Glutamatergic neuron (in vitro differentiated cells): ENCODE data around the gene WDFY4. TPM values are rescaled to one million over a fixed set of nuclear protein-coding genes. Genes with fewer than 3 reads are reported as not detected.

Experiments used
- DNase-seq: peaks from one replicate; pipeline ENCODE4 v3.0.0; 2022
- H3K27ac Mint-ChIP-seq: one replicate; pipeline ENCODE4 v1.8.0; 2020; ENCODE audit warnings: mild to moderate bottlenecking, mixed read lengths, inconsistent platforms; ENCODE audit not compliant: unreplicated experiment
- H3K27me3 Mint-ChIP-seq: one replicate; pipeline ENCODE4 v1.8.0; 2020; ENCODE audit warnings: mild to moderate bottlenecking, moderate library complexity, mixed read lengths, inconsistent platforms; ENCODE audit not compliant: unreplicated experiment
- H3K36me3 Mint-ChIP-seq: one replicate; pipeline ENCODE4 v1.8.0; 2020; ENCODE audit warnings: mild to moderate bottlenecking, mixed read lengths, inconsistent platforms; ENCODE audit not compliant: unreplicated experiment
- H3K4me1 Mint-ChIP-seq: one replicate; pipeline ENCODE4 v1.8.0; 2020; ENCODE audit warnings: mild to moderate bottlenecking, low read depth, mixed read lengths, inconsistent platforms; ENCODE audit not compliant: unreplicated experiment
- H3K4me3 Mint-ChIP-seq: one replicate; pipeline ENCODE4 v1.8.0; 2020; ENCODE audit warnings: mild to moderate bottlenecking, mixed read lengths, inconsistent platforms; ENCODE audit not compliant: unreplicated experiment
- H3K9me3 Mint-ChIP-seq: one replicate; pipeline ENCODE4 v1.8.0; 2020; ENCODE audit warnings: mild to moderate bottlenecking, moderate library complexity, mixed read lengths, inconsistent platforms; ENCODE audit not compliant: unreplicated experiment
- total RNA-seq: library from RNA; stranded (reverse); fragmentation: NEBNext Ultra II Directional; extraction: Animal tissue kit (Norgen Biotek cat#: 25700); gene quantifications from one replicate; pipeline ENCODE4 v1.2.1, GENCODE V29; 2021; ENCODE audit not compliant: unreplicated experiment
- TF ChIP-seq, protein P1 (sequence below): fragments of 200-600 bp; sonication (generic); IDR thresholded peaks from one replicate; pipeline ENCODE4 v1.5.0; 2021; ENCODE audit not compliant: partially characterized antibody, unreplicated experiment

WDFY4 gene
- total RNA-seq, 1 donor from 2014 or later, result not detected

DNA sequence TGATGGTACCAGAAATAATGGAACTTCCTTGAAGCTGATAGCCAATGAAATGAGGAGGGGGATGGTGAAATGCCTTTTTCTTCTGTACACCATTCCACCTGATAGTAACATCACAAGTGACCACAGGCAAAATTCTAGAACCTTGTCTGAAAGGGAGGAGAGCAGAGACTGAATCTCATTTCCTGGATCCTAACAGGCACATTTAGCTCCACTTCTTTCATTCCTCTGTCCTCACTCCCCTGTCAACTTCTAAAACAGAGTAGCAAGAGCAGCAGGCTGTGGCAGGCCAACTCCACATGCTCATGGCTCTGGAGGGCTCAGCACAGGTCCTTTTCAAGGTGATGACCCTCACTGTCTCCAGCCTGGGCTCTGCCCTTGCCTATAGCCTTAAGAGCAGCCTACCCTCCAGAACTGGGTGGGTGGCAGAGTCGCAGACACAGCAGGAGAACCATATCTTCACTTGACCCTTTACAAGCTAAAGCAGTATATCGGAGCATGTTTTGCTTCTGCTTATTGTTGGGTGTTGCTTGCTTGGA, 255.2 kb downstream of the WDFY4 start, which contains the start of gene LRRC18:
Gene LRRC18, minus strand, starts transcription at position 51 of the 536 bp plus-strand sequence. CDS start 25,685 bp downstream, outside the sequence.
- Mint-ChIP-seq H3K27me3 (peaks cover 2% of the 10 kb centered on the region), H3K4me3 (no peak within 1 kb of the TSS), H3K4me1 (peaks cover 5% of the 10 kb centered on the region), H3K9me3 (no peaks in the 10 kb centered on the region), H3K36me3 (no peaks in the 10 kb centered on the region), H3K27ac (no peak within 1 kb of the TSS)
- no peak for DNase-seq
- TF ChIP-seq, protein P1, sequence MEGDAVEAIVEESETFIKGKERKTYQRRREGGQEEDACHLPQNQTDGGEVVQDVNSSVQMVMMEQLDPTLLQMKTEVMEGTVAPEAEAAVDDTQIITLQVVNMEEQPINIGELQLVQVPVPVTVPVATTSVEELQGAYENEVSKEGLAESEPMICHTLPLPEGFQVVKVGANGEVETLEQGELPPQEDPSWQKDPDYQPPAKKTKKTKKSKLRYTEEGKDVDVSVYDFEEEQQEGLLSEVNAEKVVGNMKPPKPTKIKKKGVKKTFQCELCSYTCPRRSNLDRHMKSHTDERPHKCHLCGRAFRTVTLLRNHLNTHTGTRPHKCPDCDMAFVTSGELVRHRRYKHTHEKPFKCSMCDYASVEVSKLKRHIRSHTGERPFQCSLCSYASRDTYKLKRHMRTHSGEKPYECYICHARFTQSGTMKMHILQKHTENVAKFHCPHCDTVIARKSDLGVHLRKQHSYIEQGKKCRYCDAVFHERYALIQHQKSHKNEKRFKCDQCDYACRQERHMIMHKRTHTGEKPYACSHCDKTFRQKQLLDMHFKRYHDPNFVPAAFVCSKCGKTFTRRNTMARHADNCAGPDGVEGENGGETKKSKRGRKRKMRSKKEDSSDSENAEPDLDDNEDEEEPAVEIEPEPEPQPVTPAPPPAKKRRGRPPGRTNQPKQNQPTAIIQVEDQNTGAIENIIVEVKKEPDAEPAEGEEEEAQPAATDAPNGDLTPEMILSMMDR, result no peak

DNA sequence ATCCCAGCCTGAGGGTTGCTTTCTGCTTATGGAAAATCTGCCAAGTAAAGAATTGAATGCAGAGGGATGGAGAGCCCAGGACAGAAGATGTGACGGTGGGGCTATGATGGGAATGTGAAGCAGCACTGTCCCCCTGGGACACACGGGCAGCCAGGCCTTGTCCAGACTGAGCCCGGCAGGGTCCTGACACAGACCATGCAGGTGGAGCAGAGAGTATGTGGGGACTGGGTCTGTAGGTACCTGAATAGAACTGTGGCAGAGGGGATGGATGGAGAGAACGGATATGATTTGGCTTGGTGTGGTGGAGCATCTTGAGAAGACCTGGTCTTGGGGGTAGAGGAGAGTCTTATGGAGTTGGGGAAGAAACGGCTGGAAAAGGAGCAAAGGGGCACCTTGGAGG, 255.7 kb downstream of the WDFY4 start:
- Mint-ChIP-seq H3K27ac (no peak overlapping the region), H3K4me1 (peaks cover 4% of the 10 kb centered on the region), H3K36me3 (no peaks in the 10 kb centered on the region), H3K27me3 (peaks cover 2% of the 10 kb centered on the region), H3K9me3 (no peaks in the 10 kb centered on the region), H3K4me3 (no peak overlapping the region)
- no peak for DNase-seq
- TF ChIP-seq, protein P1, result no peak

GRCh38 chr10:48940958-48941357, 256.3 kb downstream of the WDFY4 start:
- Mint-ChIP-seq H3K27me3 (peaks cover 2% of the 10 kb centered on the region), H3K36me3 (no peaks in the 10 kb centered on the region), H3K4me3 (no peak overlapping the region), H3K4me1 (peaks cover 4% of the 10 kb centered on the region), H3K27ac (no peak overlapping the region), H3K9me3 (no peaks in the 10 kb centered on the region)
- TF ChIP-seq, protein P1, result no peak
- no peak for DNase-seq

DNA sequence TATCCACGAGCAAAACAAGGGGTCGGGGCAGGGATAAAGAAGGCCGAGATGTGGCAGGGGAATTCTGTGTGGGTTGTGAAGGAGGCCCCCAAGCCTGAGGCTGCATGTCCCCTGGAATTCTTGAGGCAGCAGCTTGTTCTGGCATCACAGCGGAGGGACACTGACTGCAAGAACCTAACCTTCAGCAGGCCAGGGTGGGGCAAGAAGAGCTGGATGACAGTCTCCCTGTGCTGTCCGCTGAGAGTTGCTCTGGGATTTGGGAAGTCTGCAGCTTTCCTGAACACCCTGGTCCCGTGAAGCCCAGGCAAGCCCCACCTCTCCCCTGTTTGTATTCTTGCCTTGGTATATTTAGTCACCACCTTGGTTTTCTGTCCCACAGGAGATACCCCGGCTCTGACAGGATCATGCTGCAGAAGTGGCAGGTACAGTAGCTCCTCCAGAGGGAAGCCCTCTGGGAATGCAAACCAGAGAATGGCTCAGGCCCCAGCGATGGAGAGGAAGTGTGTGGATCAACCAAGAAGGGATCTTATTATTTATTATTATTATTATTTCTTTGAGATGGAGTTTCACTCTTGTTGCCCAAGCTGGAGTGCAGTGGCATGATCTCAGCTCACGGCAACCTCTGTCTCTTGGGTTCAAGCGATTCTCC, 256.9 kb downstream of the WDFY4 start:
- H3K9me3 Mint-ChIP-seq, result no peaks in the 10 kb centered on the region
- H3K4me3 Mint-ChIP-seq, result no peak overlapping the region
- no peak for DNase-seq
- no peaks in the 10 kb centered on the region for H3K36me3 Mint-ChIP-seq
- TF ChIP-seq, protein P1, result no peak
- peaks cover 2% of the 10 kb centered on the region for H3K27me3 Mint-ChIP-seq
- no peak overlapping the region for H3K27ac Mint-ChIP-seq
- H3K4me1 Mint-ChIP-seq, result peaks cover 4% of the 10 kb centered on the region

GRCh38 chr10:48943096-48943495, 258.4 kb downstream of the WDFY4 start:
- no peaks in the 10 kb centered on the region for H3K9me3 Mint-ChIP-seq
- no peak overlapping the region for H3K4me3 Mint-ChIP-seq
- no peaks in the 10 kb centered on the region for H3K36me3 Mint-ChIP-seq
- DNase-seq, result no peak
- TF ChIP-seq, protein P1, result no peak
- H3K4me1 Mint-ChIP-seq, result peaks cover 4% of the 10 kb centered on the region
- no peaks in the 10 kb centered on the region for H3K27me3 Mint-ChIP-seq
- H3K27ac Mint-ChIP-seq, result no peak overlapping the region
